Activated CD4-positive, alpha-beta T cell treated with anti-CD3 and anti-CD28 coated beads, Interleukin-2, amount 10 ng/mL, durations not matched to agents 7 days and 5 days (primary cell): ENCODE results near the gene TOMT. TPM values are rescaled to one million over a fixed set of nuclear protein-coding genes. Genes with fewer than 3 reads are reported as not detected.

Experiments used
- CTCF ChIA-PET: fragments of 350-600 bp; sonication (Branson Sonifier 250); formaldehyde crosslinking; loops from one replicate; lab custom pipeline; 2021; ENCODE audit warnings: antibody characterized with exemption; lab: Charles Lee
- POLR2A ChIA-PET: fragments of 350-600 bp; sonication (Branson Sonifier 250); formaldehyde crosslinking; loops from one replicate; lab custom pipeline; 2021; ENCODE audit warnings: antibody characterized with exemption; lab: Charles Lee
- DNase-seq: peaks from one replicate; pipeline ENCODE4 v3.0.0-alpha.2; 2020
- H3K27ac Mint-ChIP-seq: one replicate; pipeline ENCODE4 v1.8.0; 2021; ENCODE audit warnings: mild to moderate bottlenecking, moderate library complexity, mixed read lengths
- H3K27me3 Mint-ChIP-seq: one replicate; pipeline ENCODE4 v1.8.0; 2021; ENCODE audit warnings: mixed read lengths
- H3K36me3 Mint-ChIP-seq: one replicate; pipeline ENCODE4 v1.8.0; 2021; ENCODE audit warnings: low read depth, mixed read lengths
- H3K4me1 Mint-ChIP-seq: one replicate; pipeline ENCODE4 v1.8.0; 2021; ENCODE audit warnings: mixed read lengths
- H3K4me3 Mint-ChIP-seq: one replicate; pipeline ENCODE4 v1.8.0; 2021; ENCODE audit warnings: mild to moderate bottlenecking, moderate library complexity, mixed read lengths
- H3K9me3 Mint-ChIP-seq: one replicate; pipeline ENCODE4 v1.8.0; 2021; ENCODE audit warnings: mixed read lengths
- total RNA-seq, 2 experiments: library from RNA; stranded (reverse); gene quantifications; one replicate each; pipeline ENCODE4 v1.2.3, GENCODE V29; 2021

The TOMT gene
- total RNA-seq, 2 experiments from 2014 or later = not detected

DNA sequence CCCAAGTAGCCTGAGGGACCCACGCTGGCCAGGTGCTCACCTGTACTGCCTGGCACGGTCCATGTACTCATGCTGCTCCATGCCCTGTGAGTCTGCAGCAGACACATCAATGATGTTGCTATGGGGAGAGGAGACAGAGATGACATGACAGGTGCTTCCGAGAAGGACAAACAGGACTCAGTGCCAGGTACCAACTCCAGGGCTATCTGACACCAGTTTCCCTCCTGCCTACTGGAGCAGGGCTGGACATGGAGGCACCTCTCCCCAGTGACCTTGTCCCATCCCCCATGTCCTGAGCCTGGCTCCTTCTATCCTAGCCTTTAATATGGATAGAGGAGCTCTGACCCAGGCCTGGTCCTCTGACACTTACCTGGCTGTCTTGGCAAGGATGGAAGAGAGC is 7.0 kb upstream of the TOMT start:
- Mint-ChIP-seq H3K27me3 (no peaks in the 10 kb centered on the region), H3K4me1 (peaks cover 33% of the 10 kb centered on the region), H3K9me3 (no peaks in the 10 kb centered on the region), H3K4me3 (no peak overlapping the region), H3K36me3 (peaks cover 48% of the 10 kb centered on the region), H3K27ac (no peak overlapping the region)
- DNase-seq = no peak
- CTCF ChIA-PET = interaction anchor here (0.6 to 1.5 kb wide), 4 partner anchors 12 to 693 kb away, joined by 3 to 7 read pairs (median 4); no protein-coding TSS in a partner anchor
- POLR2A ChIA-PET = no interaction called here

DNA sequence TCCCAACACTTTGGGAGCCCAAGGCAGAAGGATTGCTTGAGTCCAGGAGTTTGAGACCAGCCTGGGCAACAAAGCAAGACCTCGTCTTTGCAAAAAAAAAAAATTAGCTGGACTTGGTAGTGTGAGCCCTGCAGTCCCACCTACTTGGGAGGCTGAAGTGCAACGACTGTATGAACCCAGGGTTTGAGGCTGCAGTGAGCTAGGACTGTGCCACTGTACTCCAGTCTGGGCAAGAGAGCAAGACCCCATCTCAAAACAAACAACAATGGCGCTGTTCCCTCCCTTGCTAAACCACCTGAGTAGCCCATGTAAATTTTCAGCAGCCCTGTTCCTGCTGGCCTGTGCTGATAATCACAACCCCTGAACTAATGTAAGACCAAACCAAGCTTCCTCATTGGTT is 5.7 kb upstream of the TOMT start:
- Mint-ChIP-seq H3K36me3 (peaks cover 52% of the 10 kb centered on the region), H3K9me3 (no peaks in the 10 kb centered on the region), H3K4me3 (no peak overlapping the region), H3K27me3 (no peaks in the 10 kb centered on the region), H3K4me1 (peaks cover 41% of the 10 kb centered on the region), H3K27ac (peak overlapping the region; percentile 71)
- CTCF ChIA-PET = interaction anchor here (0.8 to 1.6 kb wide), 6 partner anchors 9 to 75 kb away, joined by 3 to 7 read pairs (median 4); no protein-coding TSS in a partner anchor
- DNase-seq = no peak
- POLR2A ChIA-PET = no interaction called here

DNA sequence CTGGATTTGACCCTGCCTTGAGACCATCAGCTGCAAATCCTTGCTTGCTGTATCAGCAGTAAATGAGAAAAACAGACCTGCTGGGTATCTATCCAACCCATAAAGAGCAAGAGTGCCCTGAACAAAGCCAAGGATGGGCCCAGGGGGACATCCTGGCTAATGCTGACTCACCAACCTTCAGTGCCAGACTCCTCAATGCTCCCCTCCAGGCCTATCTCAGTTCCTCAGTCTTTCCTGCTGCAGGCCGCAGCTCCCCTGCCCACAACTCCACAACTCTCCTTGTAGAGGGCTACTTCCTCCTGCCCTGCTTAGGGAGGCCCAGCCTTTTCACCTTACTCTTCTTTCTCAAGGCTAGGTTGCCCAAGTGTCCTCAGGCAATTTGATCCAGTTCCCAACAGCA is 5.3 kb upstream of the TOMT start:
- Mint-ChIP-seq H3K27ac (peak overlapping the region; percentile 71), H3K9me3 (no peaks in the 10 kb centered on the region), H3K36me3 (peaks cover 52% of the 10 kb centered on the region), H3K4me1 (peaks cover 41% of the 10 kb centered on the region), H3K4me3 (no peak overlapping the region), H3K27me3 (no peaks in the 10 kb centered on the region)
- POLR2A ChIA-PET = interaction anchor here (0.6 kb wide), 1 partner anchor 13 kb away, joined by 3 read pairs; no protein-coding TSS in a partner anchor
- CTCF ChIA-PET = interaction anchor here (0.8 to 2.6 kb wide), 11 partner anchors 9 to 76 kb away, joined by 3 to 17 read pairs (median 4); no protein-coding TSS in a partner anchor
- no peak for DNase-seq

GRCh38 chr11:72102162-72102561 is 3.6 kb upstream of the TOMT start:
- ChIA-PET CTCF (interaction anchor here (0.8 to 2.6 kb wide), 6 partner anchors 9 to 47 kb away, joined by 3 to 17 read pairs (median 4); partner anchors contain the start of gene ANAPC15), POLR2A (no interaction called here)
- Mint-ChIP-seq H3K27me3 (no peaks in the 10 kb centered on the region), H3K4me3 (peak overlapping the region; percentile 86), H3K27ac (peak overlapping the region; percentile 90), H3K36me3 (peaks cover 48% of the 10 kb centered on the region), H3K4me1 (peaks cover 41% of the 10 kb centered on the region), H3K9me3 (no peaks in the 10 kb centered on the region)
- DNase-seq = no peak

GRCh38 chr11:72102631-72102945 is 3.1 kb upstream of the TOMT start:
- H3K9me3 Mint-ChIP-seq = no peaks in the 10 kb centered on the region
- H3K27me3 Mint-ChIP-seq = no peaks in the 10 kb centered on the region
- no peak for DNase-seq
- H3K27ac Mint-ChIP-seq = peak overlapping the region; percentile 90
- H3K4me3 Mint-ChIP-seq = peak overlapping the region; percentile 86
- ChIA-PET POLR2A (no interaction called here), CTCF (interaction anchor here (1.4 to 2.6 kb wide), 5 partner anchors 9 to 26 kb away, joined by 4 to 17 read pairs (median 5); partner anchors contain the start of gene ANAPC15)
- peaks cover 41% of the 10 kb centered on the region for H3K4me1 Mint-ChIP-seq
- peaks cover 45% of the 10 kb centered on the region for H3K36me3 Mint-ChIP-seq

DNA sequence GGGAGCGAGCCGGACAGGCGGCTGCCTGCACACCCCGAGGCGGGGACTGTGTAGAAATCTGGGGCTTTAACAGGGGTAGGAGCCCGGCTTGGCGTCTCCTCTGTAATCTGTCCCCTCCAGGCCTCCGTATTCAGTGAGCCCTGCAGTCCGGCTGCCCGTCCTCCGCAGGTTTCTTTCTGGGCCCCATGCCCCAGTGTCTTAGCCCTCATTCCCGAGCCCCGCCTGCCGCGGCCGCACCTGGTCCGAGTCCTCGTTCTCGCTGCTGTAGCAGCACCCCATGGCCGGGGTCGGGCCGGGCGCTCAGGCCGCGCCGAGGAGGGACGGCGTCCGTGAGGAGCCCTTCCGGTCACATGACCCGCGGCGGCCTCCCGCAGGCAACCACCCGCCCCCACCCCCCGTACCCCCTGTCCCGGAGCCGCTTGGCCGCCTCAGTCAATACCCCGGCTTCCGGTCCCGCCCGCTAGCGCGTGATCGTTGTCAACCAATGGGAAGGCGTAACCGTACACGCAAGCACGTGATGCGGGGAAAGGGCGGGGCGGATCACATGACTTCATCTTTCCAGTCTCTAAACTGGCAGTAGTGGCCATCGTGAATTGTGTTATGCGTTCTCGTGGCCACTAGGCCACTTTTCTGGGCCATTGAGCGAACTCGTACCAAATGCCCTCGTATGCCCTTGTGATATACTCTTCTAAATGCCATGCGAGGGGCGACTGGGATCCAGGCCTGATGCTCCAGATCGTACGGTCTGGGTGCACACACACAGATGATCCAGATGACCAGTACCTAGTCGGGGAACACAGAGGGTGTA is 2.6 kb upstream of the TOMT start, which contains the start of gene LAMTOR1:
TSS of gene LAMTOR1 (minus strand) at position 352 of the 808 bp plus-strand sequence. CDS start at position 279, 73 bp downstream.
- POLR2A ChIA-PET = no interaction called here
- peak; percentile 99 for DNase-seq
- H3K27me3 Mint-ChIP-seq = no peaks in the 10 kb centered on the region
- CTCF ChIA-PET = interaction anchor here (1.4 to 2.6 kb wide), 3 partner anchors 8 to 12 kb away, joined by 4 to 17 read pairs (median 4); partner anchors contain the start of gene ANAPC15
- H3K9me3 Mint-ChIP-seq = no peaks in the 10 kb centered on the region
- peak within 1 kb of the TSS; percentile 90 for H3K27ac Mint-ChIP-seq
- peak within 1 kb of the TSS; percentile 86 for H3K4me3 Mint-ChIP-seq
- peaks cover 39% of the 10 kb centered on the region for H3K36me3 Mint-ChIP-seq
- peaks cover 40% of the 10 kb centered on the region for H3K4me1 Mint-ChIP-seq

DNA sequence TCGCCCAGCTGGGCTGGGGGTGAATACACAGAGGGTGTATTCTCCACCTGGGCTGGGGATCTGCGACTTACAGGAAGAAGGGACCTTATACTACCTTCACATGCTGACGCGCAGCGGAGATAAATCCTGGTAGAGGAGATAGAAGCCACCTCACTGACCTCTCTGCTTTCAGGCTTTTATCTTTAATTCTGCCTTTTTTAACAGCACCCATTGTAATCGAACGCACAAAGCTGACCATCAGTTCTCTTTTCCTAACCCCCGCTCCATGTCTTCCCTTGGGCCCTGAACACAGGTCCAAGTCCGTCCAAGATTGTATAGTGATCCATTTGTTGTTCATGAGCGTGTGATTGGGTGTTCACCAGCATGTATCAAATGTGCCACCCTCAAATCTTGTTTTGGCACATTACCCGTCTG is 2.0 kb upstream of the TOMT start:
- H3K36me3 Mint-ChIP-seq = peaks cover 34% of the 10 kb centered on the region
- peak overlapping the region; percentile 90 for H3K27ac Mint-ChIP-seq
- peak overlapping the region; percentile 86 for H3K4me3 Mint-ChIP-seq
- H3K27me3 Mint-ChIP-seq = no peaks in the 10 kb centered on the region
- CTCF ChIA-PET = no interaction called here
- POLR2A ChIA-PET = no interaction called here
- no peak for DNase-seq
- H3K4me1 Mint-ChIP-seq = peaks cover 40% of the 10 kb centered on the region
- H3K9me3 Mint-ChIP-seq = no peaks in the 10 kb centered on the region

GRCh38 chr11:72111300-72112142 is 5.8 kb downstream of the TOMT start:
- peak overlapping the region; percentile 97 for H3K27ac Mint-ChIP-seq
- H3K4me1 Mint-ChIP-seq = peaks cover 25% of the 10 kb centered on the region
- H3K27me3 Mint-ChIP-seq = no peaks in the 10 kb centered on the region
- DNase-seq = no peak
- H3K36me3 Mint-ChIP-seq = peaks cover 10% of the 10 kb centered on the region
- CTCF ChIA-PET = interaction anchor here (0.6 to 2.7 kb wide), 6 partner anchors 9 to 86 kb away, joined by 3 to 7 read pairs (median 4); no protein-coding TSS in a partner anchor
- POLR2A ChIA-PET = interaction anchor here (0.8 kb wide), 1 partner anchor 74 kb away, joined by 4 read pairs; no protein-coding TSS in a partner anchor
- H3K4me3 Mint-ChIP-seq = peak overlapping the region; percentile 82
- peaks cover 3% of the 10 kb centered on the region for H3K9me3 Mint-ChIP-seq

DNA sequence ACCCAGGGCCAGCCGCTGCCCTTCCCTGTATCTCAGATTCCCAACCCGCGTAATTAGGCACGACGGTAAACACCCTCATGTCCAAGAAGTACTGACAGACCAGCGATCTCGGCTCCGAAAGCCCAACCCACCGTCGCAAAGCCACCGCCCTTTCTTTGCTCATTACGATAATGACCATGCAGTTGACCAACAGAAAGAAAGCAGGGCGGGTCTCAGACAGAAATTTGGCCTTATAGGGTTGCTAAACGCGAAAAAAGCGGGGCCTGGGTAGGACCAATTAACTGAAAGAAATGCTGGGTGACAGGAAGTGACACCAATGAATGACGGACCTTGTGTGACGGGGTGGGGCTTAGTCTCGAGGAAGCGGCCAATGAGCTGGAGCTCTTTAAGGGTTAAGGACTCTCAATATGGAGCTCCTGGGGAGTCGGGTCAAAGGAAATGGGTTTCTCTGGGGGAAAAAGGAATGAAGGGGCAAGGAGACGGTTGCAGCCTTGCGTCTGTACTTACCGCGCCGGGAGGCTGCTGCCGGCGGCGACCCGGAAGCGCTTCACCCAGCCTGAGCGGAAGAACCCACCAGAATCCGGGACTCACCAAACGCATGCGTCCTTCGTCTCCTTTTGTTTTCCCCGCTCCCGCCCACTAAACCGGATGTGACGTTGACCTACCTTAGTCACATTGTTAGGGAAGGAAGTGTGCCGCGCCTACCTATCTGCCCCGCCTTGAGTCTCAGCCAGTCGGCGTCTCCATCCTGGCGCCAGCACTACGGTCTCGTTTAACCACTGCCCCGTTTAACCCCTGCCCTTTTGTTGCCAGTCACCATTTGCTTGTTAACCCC is 6.6 kb downstream of the TOMT start, which contains the start of gene ANAPC15:
TSS of gene ANAPC15 (minus strand) at position 553 of the 835 bp plus-strand sequence. CDS start 1,419 bp downstream, outside the sequence.
- DNase-seq = peak; percentile 100
- Mint-ChIP-seq H3K27ac (peak within 1 kb of the TSS; percentile 97), H3K9me3 (peaks cover 3% of the 10 kb centered on the region), H3K4me1 (peaks cover 25% of the 10 kb centered on the region), H3K27me3 (no peaks in the 10 kb centered on the region), H3K4me3 (peak within 1 kb of the TSS; percentile 82), H3K36me3 (peaks cover 10% of the 10 kb centered on the region)
- ChIA-PET POLR2A (interaction anchor here (0.6 kb wide), 2 partner anchors 12 to 304 kb away, joined by 3 read pairs; no protein-coding TSS in a partner anchor), CTCF (interaction anchor here (0.7 to 1.4 kb wide), 5 partner anchors 10 to 87 kb away, joined by 3 to 5 read pairs (median 4); no protein-coding TSS in a partner anchor)

GRCh38 chr11:72112978-72113808 is 7.5 kb downstream of the TOMT start:
- no peak for DNase-seq

More at GRCh38 chr11:72112978-72113808, 7.5 kb downstream of the TOMT start:
- H3K36me3 Mint-ChIP-seq = peaks cover 10% of the 10 kb centered on the region
- peaks cover 3% of the 10 kb centered on the region for H3K9me3 Mint-ChIP-seq
- peak overlapping the region; percentile 82 for H3K4me3 Mint-ChIP-seq
- CTCF ChIA-PET = interaction anchor here (0.7 to 1.4 kb wide), 4 partner anchors 11 to 88 kb away, joined by 3 to 5 read pairs (median 4); no protein-coding TSS in a partner anchor
- no peaks in the 10 kb centered on the region for H3K27me3 Mint-ChIP-seq
- peaks cover 25% of the 10 kb centered on the region for H3K4me1 Mint-ChIP-seq
- H3K27ac Mint-ChIP-seq = peak overlapping the region; percentile 97
- POLR2A ChIA-PET = interaction anchor here (0.6 kb wide), 2 partner anchors 13 to 303 kb away, joined by 3 read pairs; no protein-coding TSS in a partner anchor
